ENCODE measurements around the gene SORT1. TPM values are rescaled to one million over a fixed set of nuclear protein-coding genes. Genes with fewer than 3 reads are reported as not detected.
"Not testable (repeated sequence)": the region's sequence is repeated elsewhere in the genome, so short reads cannot be mapped to it uniquely, and the experiment has no call there.

Gene SORT1
- total RNA-seq, 1 donor = 9.3 TPM

DNA sequence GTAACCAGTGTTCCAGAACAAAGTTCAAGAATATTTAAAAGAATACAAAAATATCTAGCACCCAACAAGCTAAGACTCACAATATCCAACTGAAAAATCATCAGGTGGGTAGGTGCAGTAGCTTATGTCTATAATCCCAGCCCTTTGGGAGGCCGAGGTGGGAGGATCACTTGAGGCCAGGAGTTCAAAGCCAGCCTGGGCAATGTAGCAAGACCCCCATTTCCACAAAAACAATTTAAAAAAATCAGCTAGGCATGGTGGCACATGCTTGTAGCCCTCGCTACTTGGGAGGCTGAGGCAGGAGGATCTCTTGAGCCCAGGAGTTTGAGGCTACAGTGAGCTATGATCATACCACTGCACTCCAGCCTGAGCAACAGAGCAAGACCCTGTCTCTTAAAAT is 24.0 kb downstream of the SORT1 start:
- not testable (repeated sequence) for H3K9me3 ChIP-seq (ENCODE audit: low read depth, low read length); H3K27me3 ChIP-seq (ENCODE audit: insufficient read depth, low read length); H3K4me3 ChIP-seq (ENCODE audit: low read length)
- H3K4me1 ChIP-seq (ENCODE audit: insufficient read depth, low read length) = peaks cover 47% of the 10 kb centered on the region

DNA sequence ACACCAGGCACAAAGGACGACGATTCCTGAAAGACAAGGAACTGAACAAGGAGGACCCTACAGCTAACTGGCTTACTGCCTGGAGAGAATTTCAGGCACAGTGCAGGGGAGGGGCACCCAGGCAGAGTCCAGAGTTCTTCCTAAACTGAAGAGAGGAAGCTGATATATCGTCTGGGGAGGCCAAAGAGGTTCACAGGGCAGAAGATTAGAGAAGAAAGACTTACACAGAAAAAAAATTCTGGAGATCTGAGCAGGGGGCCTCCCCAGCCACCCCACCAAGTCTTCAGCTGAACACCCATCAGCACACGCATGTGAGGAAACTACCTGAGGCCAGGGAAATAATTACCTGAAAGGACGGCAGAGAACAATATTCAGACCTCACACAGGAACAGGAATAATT is 24.6 kb downstream of the SORT1 start:
- Histone ChIP-seq H3K4me1 (ENCODE audit: insufficient read depth, low read length) (peaks cover 52% of the 10 kb centered on the region), H3K27me3 (ENCODE audit: insufficient read depth, low read length) (no peaks in the 10 kb centered on the region), H3K4me3 (ENCODE audit: low read length) (no peak overlapping the region), H3K9me3 (ENCODE audit: low read depth, low read length) (no peaks in the 10 kb centered on the region)

GRCh38 chr1:109372281-109372680 is 25.4 kb downstream of the SORT1 start:
- no peak overlapping the region for H3K4me3 ChIP-seq (ENCODE audit: low read length)
- no peaks in the 10 kb centered on the region for H3K27me3 ChIP-seq (ENCODE audit: insufficient read depth, low read length)
- peaks cover 52% of the 10 kb centered on the region for H3K4me1 ChIP-seq (ENCODE audit: insufficient read depth, low read length)
- no peaks in the 10 kb centered on the region for H3K9me3 ChIP-seq (ENCODE audit: low read depth, low read length)

DNA sequence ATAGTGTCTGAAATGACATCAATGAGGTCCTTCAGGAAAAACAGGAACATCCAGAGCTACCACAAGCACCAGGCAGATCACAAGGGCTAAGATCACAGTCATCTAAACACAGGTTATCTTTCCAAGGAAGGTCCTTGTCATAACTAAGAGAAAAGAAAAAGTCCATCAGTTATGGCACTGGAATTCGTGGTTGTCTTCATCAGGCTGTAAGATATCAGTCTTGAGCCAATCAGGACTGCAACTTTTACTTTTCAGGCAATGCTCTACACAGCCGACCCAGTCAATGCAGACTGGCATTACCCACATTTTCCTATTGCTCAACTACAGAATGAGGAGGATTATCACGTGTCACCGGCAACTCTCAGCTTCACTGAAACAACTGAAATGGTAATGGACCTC is 26.4 kb downstream of the SORT1 start:
- no peaks in the 10 kb centered on the region for H3K9me3 ChIP-seq (ENCODE audit: low read depth, low read length)
- H3K4me3 ChIP-seq (ENCODE audit: low read length) = no peak overlapping the region
- H3K27me3 ChIP-seq (ENCODE audit: insufficient read depth, low read length) = no peaks in the 10 kb centered on the region
- H3K4me1 ChIP-seq (ENCODE audit: insufficient read depth, low read length) = peaks cover 52% of the 10 kb centered on the region

DNA sequence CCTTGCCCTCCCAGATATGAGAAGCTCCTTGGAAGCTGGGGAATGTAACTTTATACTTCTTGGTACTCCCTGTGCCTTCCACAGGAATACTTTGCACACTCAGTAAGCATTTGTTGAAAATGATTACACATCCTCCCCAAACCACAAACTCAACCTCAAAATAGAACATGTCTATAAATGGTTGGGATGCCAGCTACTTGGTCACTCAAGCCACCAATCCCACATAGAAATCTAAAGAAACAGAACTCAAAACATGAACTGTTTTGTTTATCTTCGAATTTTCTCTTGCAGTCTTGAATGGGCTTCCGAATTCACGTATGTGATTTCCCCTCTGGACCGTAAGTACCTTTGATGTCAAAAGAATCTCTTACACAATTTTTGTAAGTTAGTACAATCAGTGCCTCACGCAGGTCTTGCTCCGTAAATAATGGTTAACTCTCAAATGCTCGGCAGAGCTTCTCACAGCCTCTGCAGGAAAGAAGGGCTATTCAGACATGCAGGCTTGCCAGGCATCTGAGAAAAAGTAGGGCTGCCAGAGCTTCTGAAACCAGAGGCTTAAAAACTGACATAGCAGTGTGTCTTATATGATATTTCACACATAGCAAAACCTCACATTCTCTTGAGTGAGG is 26.9 kb downstream of the SORT1 start:
- no peaks in the 10 kb centered on the region for H3K9me3 ChIP-seq (ENCODE audit: low read depth, low read length)
- no peaks in the 10 kb centered on the region for H3K27me3 ChIP-seq (ENCODE audit: insufficient read depth, low read length)
- no peak overlapping the region for H3K4me3 ChIP-seq (ENCODE audit: low read length)
- H3K4me1 ChIP-seq (ENCODE audit: insufficient read depth, low read length) = peaks cover 52% of the 10 kb centered on the region

DNA sequence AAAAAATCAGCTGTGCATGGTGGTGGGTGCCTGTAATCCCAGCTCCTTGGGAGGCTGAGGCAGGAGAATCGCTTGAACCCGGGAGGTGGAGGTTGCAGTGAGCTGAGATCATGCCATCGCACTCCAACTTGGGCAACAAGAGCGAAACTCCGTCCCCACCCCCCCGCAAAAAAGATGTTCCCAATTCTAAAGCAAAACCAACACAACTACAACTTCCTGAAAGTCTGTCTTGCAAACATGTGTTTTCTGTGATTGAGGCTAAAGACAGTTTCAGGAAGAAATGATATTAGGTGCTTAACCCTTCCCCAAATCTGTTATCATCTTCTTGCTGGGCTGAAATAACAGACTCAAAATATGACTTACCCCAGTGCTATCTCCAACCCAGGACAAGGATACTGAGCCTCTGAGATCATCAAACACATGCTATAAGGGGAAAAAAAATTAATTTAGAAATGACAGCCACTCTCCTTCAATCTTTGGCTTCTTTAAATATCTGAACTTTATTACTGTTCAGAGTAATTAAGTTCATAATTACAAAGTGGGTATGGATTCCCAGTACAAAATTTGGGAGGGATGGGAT is 28.5 kb downstream of the SORT1 start:
- H3K4me1 ChIP-seq (ENCODE audit: insufficient read depth, low read length) = peaks cover 52% of the 10 kb centered on the region
- no peaks in the 10 kb centered on the region for H3K27me3 ChIP-seq (ENCODE audit: insufficient read depth, low read length)
- no peak overlapping the region for H3K4me3 ChIP-seq (ENCODE audit: low read length)
- no peaks in the 10 kb centered on the region for H3K9me3 ChIP-seq (ENCODE audit: low read depth, low read length)

- Histone ChIP-seq H3K4me3 (ENCODE audit: low read length) (no peak overlapping the region), H3K9me3 (ENCODE audit: low read depth, low read length) (no peaks in the 10 kb centered on the region), H3K27me3 (ENCODE audit: insufficient read depth, low read length) (no peaks in the 10 kb centered on the region), H3K4me1 (ENCODE audit: insufficient read depth, low read length) (peaks cover 48% of the 10 kb centered on the region)
These were observed 29.3 kb downstream of the SORT1 start for GRCh38 chr1:109368464-109368863.

- H3K4me3 ChIP-seq (ENCODE audit: low read length) = no peak overlapping the region
- no peaks in the 10 kb centered on the region for H3K27me3 ChIP-seq (ENCODE audit: insufficient read depth, low read length)
- H3K4me1 ChIP-seq (ENCODE audit: insufficient read depth, low read length) = peaks cover 40% of the 10 kb centered on the region
- no peaks in the 10 kb centered on the region for H3K9me3 ChIP-seq (ENCODE audit: low read depth, low read length)
These were observed 30.1 kb downstream of the SORT1 start for GRCh38 chr1:109367626-109368025.

DNA sequence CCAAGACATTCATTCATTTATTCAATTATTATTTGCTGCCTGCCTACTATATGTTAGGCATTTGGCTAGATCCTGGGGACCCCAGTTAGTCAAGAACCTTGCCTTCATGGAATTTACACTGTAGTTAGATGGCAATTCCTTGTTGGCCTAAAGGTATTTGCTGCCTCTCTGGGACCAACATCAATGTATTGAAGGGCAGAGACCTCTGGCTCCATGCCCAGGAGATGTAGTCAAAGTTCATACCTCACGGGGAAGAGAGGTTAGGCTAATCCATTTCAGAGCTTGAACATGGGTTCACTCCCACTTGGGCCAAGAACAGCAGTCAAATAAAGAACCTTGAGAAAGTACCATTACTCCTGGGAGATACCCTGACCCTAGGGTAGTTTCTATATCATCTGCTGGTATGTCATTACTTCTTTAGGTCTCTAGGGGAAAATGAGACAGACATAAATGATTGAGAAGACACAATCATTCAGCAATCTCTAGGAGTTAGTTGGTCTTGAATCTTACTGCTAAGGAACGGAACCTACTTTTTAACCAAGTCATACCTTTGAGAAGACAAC is 32.0 kb downstream of the SORT1 start:
- H3K4me1 ChIP-seq (ENCODE audit: insufficient read depth, low read length) = peaks cover 27% of the 10 kb centered on the region
- no peak overlapping the region for H3K4me3 ChIP-seq (ENCODE audit: low read length)
- no peaks in the 10 kb centered on the region for H3K9me3 ChIP-seq (ENCODE audit: low read depth, low read length)
- H3K27me3 ChIP-seq (ENCODE audit: insufficient read depth, low read length) = no peaks in the 10 kb centered on the region

GRCh38 chr1:109361649-109362048 is 36.1 kb downstream of the SORT1 start:
- no peaks in the 10 kb centered on the region for H3K9me3 ChIP-seq (ENCODE audit: low read depth, low read length)

GRCh38 chr1:109361069-109361468 is 36.6 kb downstream of the SORT1 start:
- Histone ChIP-seq H3K27me3 (ENCODE audit: insufficient read depth, low read length) (no peaks in the 10 kb centered on the region), H3K4me1 (ENCODE audit: insufficient read depth, low read length) (peaks cover 14% of the 10 kb centered on the region), H3K9me3 (ENCODE audit: low read depth, low read length) (no peaks in the 10 kb centered on the region), H3K4me3 (ENCODE audit: low read length) (no peak overlapping the region)

More at GRCh38 chr1:109361649-109362048, 36.1 kb downstream of the SORT1 start:
- Histone ChIP-seq H3K4me1 (ENCODE audit: insufficient read depth, low read length) (peaks cover 14% of the 10 kb centered on the region), H3K27me3 (ENCODE audit: insufficient read depth, low read length) (no peaks in the 10 kb centered on the region), H3K4me3 (ENCODE audit: low read length) (no peak overlapping the region)

DNA sequence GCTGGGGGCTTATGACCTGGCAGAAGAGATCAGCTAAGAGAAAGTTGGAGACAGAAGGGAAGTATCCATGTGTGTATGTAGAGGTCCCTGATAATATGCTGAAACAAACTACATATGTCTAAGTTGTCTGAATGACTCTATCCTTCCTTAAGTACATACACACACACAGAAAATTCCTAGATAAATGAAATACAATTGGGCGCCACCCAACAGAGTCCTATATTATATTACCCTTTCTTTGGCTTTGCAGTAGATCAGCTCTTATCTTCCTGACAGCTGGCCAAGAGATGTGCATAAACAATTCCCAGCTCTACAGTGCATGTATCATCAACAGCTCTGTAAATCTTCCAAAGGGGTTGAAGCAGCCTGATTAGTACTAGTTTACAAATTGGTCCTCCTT is 40.1 kb downstream of the SORT1 start:
- Histone ChIP-seq H3K27me3 (ENCODE audit: insufficient read depth, low read length) (no peaks in the 10 kb centered on the region), H3K4me3 (ENCODE audit: low read length) (no peak overlapping the region), H3K9me3 (ENCODE audit: low read depth, low read length) (no peaks in the 10 kb centered on the region), H3K4me1 (ENCODE audit: insufficient read depth, low read length) (peaks cover 14% of the 10 kb centered on the region)

DNA sequence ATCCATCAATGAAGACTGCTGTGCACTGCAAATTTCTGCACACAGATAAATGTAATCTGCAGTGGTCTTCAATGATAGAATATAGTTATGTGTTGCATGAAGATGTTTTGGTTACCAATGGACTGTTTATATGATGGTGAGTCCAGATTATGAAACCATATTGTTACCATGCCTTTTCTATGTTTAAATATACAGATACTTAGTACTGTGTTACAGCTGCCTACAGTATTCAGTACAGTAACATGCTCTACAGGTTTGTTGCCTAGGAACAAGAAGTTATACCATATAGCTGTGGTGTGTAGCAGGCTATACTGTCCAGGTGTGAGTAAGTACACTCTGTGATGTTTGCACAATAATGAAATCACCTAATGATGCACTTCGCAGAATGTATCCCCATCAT is 40.8 kb downstream of the SORT1 start:
- Histone ChIP-seq H3K4me1 (ENCODE audit: insufficient read depth, low read length) (peaks cover 14% of the 10 kb centered on the region), H3K4me3 (ENCODE audit: low read length) (no peak overlapping the region), H3K9me3 (ENCODE audit: low read depth, low read length) (no peaks in the 10 kb centered on the region)

GRCh38 chr1:109356505-109356904 is 41.2 kb downstream of the SORT1 start:
- peaks cover 14% of the 10 kb centered on the region for H3K4me1 ChIP-seq (ENCODE audit: insufficient read depth, low read length)
- no peaks in the 10 kb centered on the region for H3K27me3 ChIP-seq (ENCODE audit: insufficient read depth, low read length)
- H3K4me3 ChIP-seq (ENCODE audit: low read length) = no peak overlapping the region
- no peaks in the 10 kb centered on the region for H3K9me3 ChIP-seq (ENCODE audit: low read depth, low read length)

More for the DNA sequence above, 40.8 kb downstream of the SORT1 start:
- no peaks in the 10 kb centered on the region for H3K27me3 ChIP-seq (ENCODE audit: insufficient read depth, low read length)

- no peaks in the 10 kb centered on the region for H3K27me3 ChIP-seq (ENCODE audit: insufficient read depth, low read length)
- H3K9me3 ChIP-seq (ENCODE audit: low read depth, low read length) = no peaks in the 10 kb centered on the region
- no peak overlapping the region for H3K4me3 ChIP-seq (ENCODE audit: low read length)
- H3K4me1 ChIP-seq (ENCODE audit: insufficient read depth, low read length) = no peaks in the 10 kb centered on the region
These were observed 42.8 kb downstream of the SORT1 start for GRCh38 chr1:109354929-109355328.

DNA sequence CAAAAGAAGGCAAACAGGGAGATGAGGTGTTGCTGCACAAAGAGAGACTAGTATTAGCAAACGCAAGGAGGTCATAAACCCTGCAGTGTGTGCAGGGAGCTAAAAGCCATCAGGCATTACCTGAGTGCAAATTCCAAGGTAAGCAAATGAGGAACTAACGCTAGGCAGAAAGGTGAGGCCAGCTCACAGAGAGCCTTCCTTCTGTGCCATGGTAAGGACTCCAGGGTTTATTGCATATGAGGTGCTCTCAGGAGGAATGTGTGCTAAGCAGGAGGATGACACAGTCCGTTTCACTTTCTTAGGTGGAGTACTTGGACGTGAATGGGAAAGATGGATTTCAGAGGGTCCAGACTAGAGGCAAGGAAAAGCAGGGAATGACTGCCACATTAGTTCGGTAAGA is 46.3 kb downstream of the SORT1 start:
- Histone ChIP-seq H3K9me3 (ENCODE audit: low read depth, low read length) (no peaks in the 10 kb centered on the region), H3K4me3 (ENCODE audit: low read length) (no peak overlapping the region), H3K27me3 (ENCODE audit: insufficient read depth, low read length) (no peaks in the 10 kb centered on the region), H3K4me1 (ENCODE audit: insufficient read depth, low read length) (no peaks in the 10 kb centered on the region)

All from mononuclear cell (primary cell).